ENCODE results near the gene RPL29. TPM values are rescaled to one million over a fixed set of nuclear protein-coding genes. Genes with fewer than 3 reads are reported as not detected.

Gene RPL29
- total RNA-seq, 1 donor from 2014 or later = 1,224 TPM

GRCh38 chr3:51967384-51968169 is 28.1 kb downstream of the RPL29 start, which contains the start of gene PCBP4:
TSS of gene PCBP4 (minus strand) at chr3:51967454. CDS start at chr3:51961240, 6,214 bp downstream.
- H3K27ac ChIP-seq = peak within 1 kb of the TSS; percentile 95 to 96
- H3K9me3 ChIP-seq = no peaks in the 10 kb centered on the region
- H3K4me1 ChIP-seq = peaks cover 8 to 35% of the 10 kb centered on the region in 2 donors
- intact Hi-C loops (cut with DNase I) = loop anchor here (1.0 to 10.0 kb wide), 3 partner anchors 11 to 1353 kb away; partner anchors contain the start of genes CISH, MAPKAPK3 and PARP3
- peak within 1 kb of the TSS; percentile 87 to 90 for H3K4me3 ChIP-seq
- TF ChIP-seq, protein P1, sequence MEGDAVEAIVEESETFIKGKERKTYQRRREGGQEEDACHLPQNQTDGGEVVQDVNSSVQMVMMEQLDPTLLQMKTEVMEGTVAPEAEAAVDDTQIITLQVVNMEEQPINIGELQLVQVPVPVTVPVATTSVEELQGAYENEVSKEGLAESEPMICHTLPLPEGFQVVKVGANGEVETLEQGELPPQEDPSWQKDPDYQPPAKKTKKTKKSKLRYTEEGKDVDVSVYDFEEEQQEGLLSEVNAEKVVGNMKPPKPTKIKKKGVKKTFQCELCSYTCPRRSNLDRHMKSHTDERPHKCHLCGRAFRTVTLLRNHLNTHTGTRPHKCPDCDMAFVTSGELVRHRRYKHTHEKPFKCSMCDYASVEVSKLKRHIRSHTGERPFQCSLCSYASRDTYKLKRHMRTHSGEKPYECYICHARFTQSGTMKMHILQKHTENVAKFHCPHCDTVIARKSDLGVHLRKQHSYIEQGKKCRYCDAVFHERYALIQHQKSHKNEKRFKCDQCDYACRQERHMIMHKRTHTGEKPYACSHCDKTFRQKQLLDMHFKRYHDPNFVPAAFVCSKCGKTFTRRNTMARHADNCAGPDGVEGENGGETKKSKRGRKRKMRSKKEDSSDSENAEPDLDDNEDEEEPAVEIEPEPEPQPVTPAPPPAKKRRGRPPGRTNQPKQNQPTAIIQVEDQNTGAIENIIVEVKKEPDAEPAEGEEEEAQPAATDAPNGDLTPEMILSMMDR (IDR thresholded peaks at IDR 0.05) = no peak
- H3K36me3 ChIP-seq = no peaks in the 10 kb centered on the region
- H3K27me3 ChIP-seq = no peaks in the 10 kb centered on the region
- DNase-seq (ENCODE audit: low spot score in 2 of 2) = peak in 1 of 2 donors; percentile 89

GRCh38 chr3:51966922-51967383 is 28.7 kb downstream of the RPL29 start:
- intact Hi-C loops (cut with DNase I) = loop anchor here (1.0 to 10.0 kb wide), 3 partner anchors 11 to 1352 kb away; partner anchors contain the start of genes CISH, MAPKAPK3 and PARP3
- Histone ChIP-seq H3K36me3 (no peaks in the 10 kb centered on the region), H3K27ac (peak overlapping the region; percentile 92 to 95), H3K9me3 (no peaks in the 10 kb centered on the region), H3K4me3 (peak overlapping the region; percentile 87 to 90), H3K4me1 (peaks cover 8 to 35% of the 10 kb centered on the region in 2 donors), H3K27me3 (no peaks in the 10 kb centered on the region)
- TF ChIP-seq, protein P1 (IDR thresholded peaks at IDR 0.05) = no peak
- no peak for DNase-seq (ENCODE audit: low spot score in 2 of 2)

- peak overlapping the region; percentile 87 to 90 for H3K4me3 ChIP-seq
- H3K9me3 ChIP-seq = no peaks in the 10 kb centered on the region
- TF ChIP-seq, protein P1 (IDR thresholded peaks at IDR 0.05) = no peak
- H3K36me3 ChIP-seq = peaks cover 0 to 2% of the 10 kb centered on the region in 2 donors
- no peaks in the 10 kb centered on the region for H3K27me3 ChIP-seq
- intact Hi-C loops (cut with DNase I) = loop anchor here (2.0 to 10.0 kb wide), 2 partner anchors 24 to 1352 kb away; partner anchors contain the start of genes CISH, MAPKAPK3 and PARP3
- no peak for DNase-seq (ENCODE audit: low spot score in 2 of 2)
- H3K27ac ChIP-seq = peak overlapping the region; percentile 92 to 95
- H3K4me1 ChIP-seq = peaks cover 8 to 35% of the 10 kb centered on the region in 2 donors
Measured at GRCh38 chr3:51966486-51966885, 29.2 kb downstream of the RPL29 start.

DNA sequence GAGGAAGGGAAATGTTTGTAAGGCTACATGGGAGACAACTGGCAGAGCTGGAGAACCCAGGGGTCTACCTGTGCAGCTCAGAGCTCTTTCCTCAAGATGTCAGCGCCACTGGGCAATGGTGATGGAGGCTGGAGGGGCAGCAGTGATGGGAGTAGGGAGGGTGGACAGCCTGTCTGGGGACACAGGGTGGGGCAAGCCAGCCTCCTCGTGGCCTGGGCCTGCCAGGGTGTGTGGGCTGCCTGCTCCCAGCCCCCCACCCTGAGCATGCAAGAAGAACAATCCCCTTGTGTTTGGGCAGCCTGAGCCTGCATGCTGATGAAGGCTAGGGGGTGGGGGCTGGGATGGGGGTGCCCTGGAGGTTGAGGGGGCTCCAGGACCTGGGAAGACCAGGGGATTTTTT is 29.7 kb downstream of the RPL29 start:
- peak overlapping the region; percentile 92 to 95 for H3K27ac ChIP-seq
- peaks cover 8 to 35% of the 10 kb centered on the region in 2 donors for H3K4me1 ChIP-seq
- H3K4me3 ChIP-seq = peak overlapping the region; percentile 87 to 90
- H3K36me3 ChIP-seq = peaks cover 1 to 5% of the 10 kb centered on the region in 2 donors
- no peak for DNase-seq (ENCODE audit: low spot score in 2 of 2)
- TF ChIP-seq, protein P1 (IDR thresholded peaks at IDR 0.05) = no peak
- no peaks in the 10 kb centered on the region for H3K9me3 ChIP-seq
- intact Hi-C loops (cut with DNase I) = loop anchor here (2.0 to 10.0 kb wide), 2 partner anchors 23 to 1351 kb away; partner anchors contain the start of genes CISH, MAPKAPK3 and PARP3
- no peaks in the 10 kb centered on the region for H3K27me3 ChIP-seq

GRCh38 chr3:51964521-51964920 is 31.2 kb downstream of the RPL29 start:
- Histone ChIP-seq H3K9me3 (no peaks in the 10 kb centered on the region), H3K4me1 (peaks cover 8 to 35% of the 10 kb centered on the region in 2 donors), H3K36me3 (peaks cover 13 to 20% of the 10 kb centered on the region in 2 donors), H3K27ac (peak overlapping the region; percentile 48 to 92), H3K4me3 (no peak overlapping the region), H3K27me3 (no peaks in the 10 kb centered on the region)
- DNase-seq (ENCODE audit: low spot score in 2 of 2) = no peak
- TF ChIP-seq, protein P1 (IDR thresholded peaks at IDR 0.05) = no peak
- intact Hi-C loops (cut with DNase I) = loop anchor here (10.0 kb wide), 1 partner anchor 1350 kb away; the partner anchor contains the start of genes CISH and MAPKAPK3
